Prostate gland (tissue), 2 donors: ENCODE measurements around the gene EVA1A. TPM values are rescaled to one million over a fixed set of nuclear protein-coding genes. Genes with fewer than 3 reads are reported as not detected.

Experiments used
- DNase-seq: peaks from one replicate; pipeline ENCODE4 v3.0.0-alpha.2; 2019; ENCODE audit warnings: low spot score
- H3K27ac ChIP-seq, 2 donors: fragments of 200-600 bp; sonication (generic); 2 replicates each; pipeline ENCODE4 v1.5.1; 2017 to 2019
- H3K27me3 ChIP-seq: fragments of 200-600 bp; sonication (generic); replicated peaks from 2 replicates; pipeline ENCODE4 v1.5.1; 2019; ENCODE audit not compliant: insufficient read depth
- H3K36me3 ChIP-seq, 2 donors: fragments of 200-600 bp; sonication (generic); 1 replicate in 1 of 2; 2 replicates in 1 of 2; pipeline versions ENCODE4 v1.5.1 to v1.8.1; 2017 to 2019
- H3K4me1 ChIP-seq: fragments of 200-600 bp; sonication (generic); replicated peaks from 2 replicates; pipeline ENCODE4 v1.5.1; 2019
- H3K4me3 ChIP-seq, 2 donors: fragments of 200-600 bp; sonication (generic); 2 replicates each; pipeline ENCODE4 v1.5.1; 2017 to 2019
- H3K9me3 ChIP-seq: fragments of 200-600 bp; sonication (generic); 2 replicates; pipeline ENCODE4 v1.5.1; 2017
- POLR2A ChIP-seq: fragments of 450-650 bp; IDR thresholded peaks from one replicate; pipeline ENCODE4 v1.6.1; 2016; ENCODE audit warnings: antibody characterized with exemption, mild to moderate bottlenecking
- POLR2AphosphoS5 ChIP-seq: sonication (generic); formaldehyde crosslinking; IDR thresholded peaks from one replicate; pipeline ENCODE4 v1.6.1; 2017; ENCODE audit warnings: antibody characterized with exemption
- WGBS: methylation state at CpG from one replicate; pipeline ENCODE4 v1.1.5; 2018; 5-methylcytosine and 5-hydroxymethylcytosine counted together
- intact Hi-C: fragments of 100-400 bp; cut with DNase I; formaldehyde crosslinking; loops from one replicate; pipeline ENCODE4 v1.14.2; 2022
- total RNA-seq, 2 donors: library from RNA; depleted of rRNA; stranded (reverse); fragments of >200 nt; gene quantifications; one replicate each; pipeline ENCODE4 v1.1.0, GENCODE V29; 2016
- TF ChIP-seq, protein P1 (sequence below), 4 experiments: fragments of 200-600 bp in 2 of 4; fragments of 450-650 bp in 2 of 4; sonication (generic) in 2 of 4; IDR thresholded peaks; 1 replicate in 3 of 4; 2 replicates in 1 of 4; pipeline ENCODE4 v1.5.1; 2016 to 2019; ENCODE audit warnings: antibody characterized with exemption in 4 of 4, mild to moderate bottlenecking in 2 of 4, moderate library complexity in 2 of 4

EVA1A gene
- total RNA-seq, 2 donors from 2014 or later: 9.7 to 16.9 TPM

DNA sequence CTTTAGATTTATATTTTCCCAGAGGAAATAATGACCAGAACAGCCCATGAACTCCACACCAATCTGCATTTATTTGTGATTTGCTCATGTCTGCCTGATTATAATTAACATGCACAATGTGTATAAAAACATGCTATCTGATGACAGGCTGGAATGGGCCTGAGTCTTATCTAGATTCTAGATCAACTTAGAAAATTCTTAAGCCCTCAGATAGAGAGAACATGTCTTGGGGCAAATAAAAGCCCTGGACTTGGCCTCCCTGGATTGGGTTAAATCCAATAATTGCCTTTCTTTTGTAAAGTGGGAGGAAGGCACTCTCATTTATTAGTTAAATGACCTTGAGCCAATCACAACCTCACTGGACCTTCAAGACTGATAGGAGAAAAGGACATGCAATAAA lies 61.8 kb downstream of the EVA1A start:
- Histone ChIP-seq H3K36me3 (no peaks in the 10 kb centered on the region), H3K4me3 (no peak overlapping the region), H3K9me3 (no peaks in the 10 kb centered on the region), H3K4me1 (no peaks in the 10 kb centered on the region), H3K27ac (no peak overlapping the region), H3K27me3 (no peaks in the 10 kb centered on the region)
- DNase-seq: no peak
- intact Hi-C loops: no loop called here
- TF ChIP-seq, protein P1, sequence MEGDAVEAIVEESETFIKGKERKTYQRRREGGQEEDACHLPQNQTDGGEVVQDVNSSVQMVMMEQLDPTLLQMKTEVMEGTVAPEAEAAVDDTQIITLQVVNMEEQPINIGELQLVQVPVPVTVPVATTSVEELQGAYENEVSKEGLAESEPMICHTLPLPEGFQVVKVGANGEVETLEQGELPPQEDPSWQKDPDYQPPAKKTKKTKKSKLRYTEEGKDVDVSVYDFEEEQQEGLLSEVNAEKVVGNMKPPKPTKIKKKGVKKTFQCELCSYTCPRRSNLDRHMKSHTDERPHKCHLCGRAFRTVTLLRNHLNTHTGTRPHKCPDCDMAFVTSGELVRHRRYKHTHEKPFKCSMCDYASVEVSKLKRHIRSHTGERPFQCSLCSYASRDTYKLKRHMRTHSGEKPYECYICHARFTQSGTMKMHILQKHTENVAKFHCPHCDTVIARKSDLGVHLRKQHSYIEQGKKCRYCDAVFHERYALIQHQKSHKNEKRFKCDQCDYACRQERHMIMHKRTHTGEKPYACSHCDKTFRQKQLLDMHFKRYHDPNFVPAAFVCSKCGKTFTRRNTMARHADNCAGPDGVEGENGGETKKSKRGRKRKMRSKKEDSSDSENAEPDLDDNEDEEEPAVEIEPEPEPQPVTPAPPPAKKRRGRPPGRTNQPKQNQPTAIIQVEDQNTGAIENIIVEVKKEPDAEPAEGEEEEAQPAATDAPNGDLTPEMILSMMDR (IDR thresholded peaks at IDR 0.05): no peak
- no peak for TF ChIP-seq POLR2AphosphoS5
- TF ChIP-seq POLR2A: no peak

DNA sequence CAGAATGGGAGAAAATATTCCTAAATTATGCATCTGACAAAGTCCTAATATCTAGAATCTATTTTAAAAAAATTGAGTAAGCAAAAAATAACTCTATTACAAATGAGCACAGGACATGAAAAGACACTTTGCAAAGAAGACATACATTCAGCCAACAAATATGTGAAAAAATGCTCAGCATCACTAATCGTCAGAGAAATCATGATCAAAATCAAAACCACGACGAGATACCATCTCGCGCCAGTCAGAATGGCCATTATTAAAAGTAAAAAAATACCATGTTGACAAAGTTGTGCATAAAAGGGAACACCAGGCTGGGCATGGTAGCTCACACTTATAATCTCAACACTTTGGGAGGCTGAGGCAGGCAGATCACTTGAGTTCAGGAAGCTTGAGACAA lies 63.5 kb downstream of the EVA1A start:
- Histone ChIP-seq H3K9me3 (no peaks in the 10 kb centered on the region), H3K4me1 (no peaks in the 10 kb centered on the region), H3K36me3 (no peaks in the 10 kb centered on the region), H3K4me3 (no peak overlapping the region), H3K27me3 (no peaks in the 10 kb centered on the region), H3K27ac (no peak overlapping the region)
- DNase-seq: no peak
- 56% methylated on average over 5 of the region's 5 CpGs for WGBS
- TF ChIP-seq POLR2AphosphoS5 (no peak), POLR2A (no peak)
- TF ChIP-seq, protein P1 (IDR thresholded peaks at IDR 0.05): no peak
- intact Hi-C loops: no loop called here

DNA sequence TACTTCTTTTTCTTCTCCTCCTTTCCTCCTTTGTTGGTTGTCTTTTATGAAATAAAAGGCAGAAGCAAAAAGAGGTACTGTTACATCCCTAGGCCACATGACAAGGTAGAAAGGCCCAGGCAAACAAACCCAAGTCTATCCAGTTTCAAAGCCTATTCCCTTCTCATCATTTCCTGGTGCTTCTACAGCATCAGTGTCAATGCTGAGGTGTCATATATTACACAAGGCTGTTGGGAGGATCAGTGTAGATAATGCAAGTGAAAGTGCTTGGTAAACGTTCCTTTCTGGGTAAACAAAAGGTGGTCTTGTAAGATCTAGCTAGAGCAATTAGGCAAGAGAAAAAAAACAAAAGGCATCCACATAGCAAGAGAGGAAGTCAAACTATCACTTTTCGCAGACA lies 64.9 kb downstream of the EVA1A start:
- Histone ChIP-seq H3K27ac (no peak overlapping the region), H3K4me3 (no peak overlapping the region), H3K4me1 (no peaks in the 10 kb centered on the region), H3K27me3 (no peaks in the 10 kb centered on the region), H3K36me3 (no peaks in the 10 kb centered on the region), H3K9me3 (no peaks in the 10 kb centered on the region)
- intact Hi-C loops: no loop called here
- TF ChIP-seq POLR2A (no peak), POLR2AphosphoS5 (no peak)
- TF ChIP-seq, protein P1 (IDR thresholded peaks at IDR 0.05): no peak
- DNase-seq: no peak
- WGBS: 58% methylated on average over 2 of the region's 2 CpGs

DNA sequence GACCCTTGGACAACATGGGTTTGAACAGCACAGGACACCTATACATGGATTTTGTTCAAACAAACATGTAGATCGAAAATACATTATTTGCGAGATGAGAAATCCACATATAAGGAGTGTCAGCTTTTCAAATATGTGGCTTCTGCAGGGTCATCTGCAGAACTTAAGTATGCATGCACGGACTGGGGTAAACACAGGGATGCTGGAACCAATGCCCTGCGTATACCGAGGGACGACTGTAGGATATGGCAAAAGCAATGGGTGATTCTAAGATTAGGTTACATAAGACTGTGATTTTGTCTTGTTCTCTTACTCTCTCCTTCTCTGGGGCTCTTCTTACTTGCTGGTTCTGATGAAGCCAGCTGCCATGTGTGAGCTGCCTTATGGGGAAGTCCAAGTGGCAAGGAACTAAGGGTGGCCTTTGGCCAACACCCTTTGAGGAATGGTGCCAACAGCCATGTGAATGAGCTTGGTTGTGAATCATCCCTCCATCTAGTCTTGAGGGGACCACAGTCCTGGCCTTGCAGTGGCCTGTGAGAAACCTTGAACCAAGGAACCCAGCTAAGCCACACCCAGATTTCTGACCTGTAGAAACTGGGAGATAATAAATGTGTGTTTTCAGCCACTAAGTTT lies 66.5 kb downstream of the EVA1A start:
- no peak for DNase-seq
- no peak overlapping the region for H3K4me3 ChIP-seq
- 96% methylated on average over 6 of the region's 6 CpGs for WGBS

DNA sequence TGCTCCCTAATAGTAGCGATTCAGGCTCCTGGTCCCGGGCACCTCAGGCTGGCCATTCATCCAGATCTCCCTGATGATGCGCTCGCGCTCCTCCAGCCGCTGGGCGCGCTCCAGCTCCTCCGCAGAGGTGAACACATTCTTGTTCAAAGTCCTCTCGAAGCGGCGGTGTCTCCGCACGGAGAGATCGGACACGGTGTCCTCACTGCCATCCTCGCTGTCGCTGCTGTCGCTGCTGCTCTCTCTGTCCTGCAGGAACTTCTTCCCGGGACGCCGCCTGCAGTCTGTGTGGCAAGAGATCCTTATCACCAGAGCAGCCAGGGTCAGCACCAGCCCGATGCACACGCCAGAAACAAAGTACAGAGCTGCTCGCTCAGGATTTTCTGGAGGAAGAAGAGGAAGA lies 67.5 kb downstream of the EVA1A start:
- no peaks in the 10 kb centered on the region for H3K27me3 ChIP-seq
- no peak overlapping the region for H3K27ac ChIP-seq
- no peak for TF ChIP-seq POLR2A
- TF ChIP-seq POLR2AphosphoS5: no peak
- TF ChIP-seq, protein P1 (IDR thresholded peaks at IDR 0.05): no peak
- H3K9me3 ChIP-seq: no peaks in the 10 kb centered on the region
- intact Hi-C loops: no loop called here
- no peaks in the 10 kb centered on the region for H3K36me3 ChIP-seq
- 80% methylated on average over 25 of the region's 25 CpGs for WGBS
- H3K4me3 ChIP-seq: no peak overlapping the region
- no peak for DNase-seq
- H3K4me1 ChIP-seq: no peaks in the 10 kb centered on the region

More for the DNA sequence above, 66.5 kb downstream of the EVA1A start:
- no peak for TF ChIP-seq POLR2AphosphoS5
- TF ChIP-seq, protein P1 (IDR thresholded peaks at IDR 0.05): no peak
- no peak for TF ChIP-seq POLR2A
- intact Hi-C loops: no loop called here
- H3K27ac ChIP-seq: no peak overlapping the region
- H3K9me3 ChIP-seq: no peaks in the 10 kb centered on the region
- H3K4me1 ChIP-seq: no peaks in the 10 kb centered on the region
- H3K27me3 ChIP-seq: no peaks in the 10 kb centered on the region
- H3K36me3 ChIP-seq: no peaks in the 10 kb centered on the region
